HG03095 (cell line): ENCODE results near the gene CPLANE1.

ENCODE experiments used
- ATAC-seq: cut with Tn5 transposase; IDR thresholded peaks from one replicate; pipeline ENCODE4 v1.9.1; 2021; ENCODE audit warnings: moderate library complexity; ENCODE audit not compliant: unreplicated experiment

CPLANE1 gene

GRCh38 chr5:37071901-37072581 is 177.1 kb downstream of the CPLANE1 start:
- ATAC-seq = no peak

GRCh38 chr5:37071487-37071886 is 177.7 kb downstream of the CPLANE1 start:
- ATAC-seq = no peak

- ATAC-seq = no peak
Measured at GRCh38 chr5:37064442-37064841, 184.7 kb downstream of the CPLANE1 start.

- no peak for ATAC-seq
Measured at GRCh38 chr5:37063739-37064138, 185.4 kb downstream of the CPLANE1 start.

GRCh38 chr5:37060030-37060429 is 189.1 kb downstream of the CPLANE1 start:
- ATAC-seq = no peak

- no peak for ATAC-seq
Measured at GRCh38 chr5:37056762-37057161, 192.4 kb downstream of the CPLANE1 start.
